Pancreas (tissue), 10 donors: Measurements from ENCODE around the gene COX10. TPM values are rescaled to one million over a fixed set of nuclear protein-coding genes. Genes with fewer than 3 reads are reported as not detected.

Source experiments
- ATAC-seq, 4 donors: fragments of 200-7000 bp; cut with Tn5 transposase; one replicate each; pipeline versions ENCODE4 v1.8.0 to v1.9.1; 2020; ENCODE audit warnings: mild to moderate bottlenecking in 4 of 4, moderate library complexity in 4 of 4
- DNase-seq, 6 donors: peaks; one replicate each; pipeline ENCODE4 v3.0.0-alpha.2; 2020
- FAIRE-seq: peaks from 2 replicates; lab custom pipeline; 2012; peaks lifted over from hg19 to GRCh38; lab: Jason Lieb, UNC
- H3K27ac ChIP-seq, 4 donors: fragments of 200-600 bp; sonication (generic); 1 replicate in 3 of 4; 2 replicates in 1 of 4; pipeline versions ENCODE4 v1.5.0 to v1.8.0; 2020
- H3K27me3 ChIP-seq, 4 donors: fragments of 200-600 bp; one replicate each; pipeline ENCODE4 v1.8.0; 2021
- H3K36me3 ChIP-seq, 3 donors: fragments of 200-600 bp; sonication (generic) in 1 of 3; one replicate each; pipeline versions ENCODE4 v1.5.0 to v1.8.0; 2020 to 2021
- H3K4me1 ChIP-seq, 3 donors: fragments of 200-600 bp; one replicate each; pipeline ENCODE4 v1.8.0; 2021
- H3K4me3 ChIP-seq, 4 donors: fragments of 200-600 bp; sonication (generic) in 2 of 4; one replicate each; pipeline versions ENCODE4 v1.5.0 to v1.8.0; 2020 to 2021
- H3K9me3 ChIP-seq, 4 donors: fragments of 200-600 bp; one replicate each; pipeline ENCODE4 v1.8.0; 2021
- WGBS, 2 donors: extraction: QIAGEN DNeasy Blood & Tissue Kit; methylation state at CpG; one replicate each; pipeline ENCODE4 v1.1.7; 2013; 5-methylcytosine and 5-hydroxymethylcytosine counted together
- intact Hi-C, 3 donors: fragments of 100-400 bp; cut with DNase I; formaldehyde crosslinking; loops; one replicate each; pipeline versions ENCODE4 v1.11.1 to v1.14.2; 2022
- polyA plus RNA-seq, 2 donors: library from polyadenylated mRNA; stranded (reverse); fragments of 200-250 nt; gene quantifications; one replicate each; pipeline ENCODE4 v1.2.3, GENCODE V29; 2013
- total RNA-seq, 6 donors: library from RNA; stranded (reverse); fragmentation: NEBNext Ultra II Directional in 4 of 6; extraction: Animal tissue kit (Norgen Biotek cat#: 25700) in 4 of 6; gene quantifications; one replicate each; pipeline versions ENCODE4 v1.2.1 to v1.2.4, GENCODE V29; 2021 to 2023
- TF ChIP-seq, protein P1 (sequence below), 4 donors: fragments of 200-600 bp; sonication (generic) in 3 of 4; IDR thresholded peaks; one replicate each; pipeline versions ENCODE4 v1.5.0 to v1.8.0; 2021; ENCODE audit warnings: antibody characterized with exemption in 4 of 4
- donor health status: healthy with polysubstance abuse.
- donor health status: DM: no; HTN: no; CAD: no; lungs with moderate emphysema.
- donor health status: DM: no; HTN: no; CAD: no.
- donor health status: control.
- donor health status: control.
- donor health status: Bipolar disorder and iron deficiency.
- donor health status: DM: yes; HTN: yes; CAD: no.
- donor health status: DM: no; HTN: no; CAD: no.
- donor health status: DM: no; HTN: no; CAD: no.
- donor health status: DM: yes; HTN: yes; CAD: no.

The COX10 gene
- total and polyA plus RNA-seq, 8 donors = 4.4 to 10.3 (median 6.0) TPM

DNA sequence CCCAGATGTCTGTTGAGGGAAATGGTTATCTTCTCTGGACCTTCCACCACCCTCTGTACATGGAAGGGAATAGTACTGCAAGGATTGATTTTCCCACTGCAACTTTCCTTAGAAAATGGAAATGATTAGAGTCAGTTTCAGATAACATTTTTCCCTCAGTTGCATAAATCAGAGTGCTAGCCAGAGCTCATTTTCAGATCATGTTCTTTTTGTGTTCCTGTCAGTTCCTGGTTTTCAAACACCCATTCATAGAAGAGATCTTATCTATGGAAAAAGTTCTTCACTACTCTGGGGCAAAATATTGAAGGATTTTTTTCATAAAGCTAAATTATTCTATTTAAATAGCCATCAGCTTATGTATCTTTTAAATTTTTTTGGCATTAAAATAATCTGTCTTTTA, 11.7 kb upstream of the COX10 start:
- TF ChIP-seq, protein P1, sequence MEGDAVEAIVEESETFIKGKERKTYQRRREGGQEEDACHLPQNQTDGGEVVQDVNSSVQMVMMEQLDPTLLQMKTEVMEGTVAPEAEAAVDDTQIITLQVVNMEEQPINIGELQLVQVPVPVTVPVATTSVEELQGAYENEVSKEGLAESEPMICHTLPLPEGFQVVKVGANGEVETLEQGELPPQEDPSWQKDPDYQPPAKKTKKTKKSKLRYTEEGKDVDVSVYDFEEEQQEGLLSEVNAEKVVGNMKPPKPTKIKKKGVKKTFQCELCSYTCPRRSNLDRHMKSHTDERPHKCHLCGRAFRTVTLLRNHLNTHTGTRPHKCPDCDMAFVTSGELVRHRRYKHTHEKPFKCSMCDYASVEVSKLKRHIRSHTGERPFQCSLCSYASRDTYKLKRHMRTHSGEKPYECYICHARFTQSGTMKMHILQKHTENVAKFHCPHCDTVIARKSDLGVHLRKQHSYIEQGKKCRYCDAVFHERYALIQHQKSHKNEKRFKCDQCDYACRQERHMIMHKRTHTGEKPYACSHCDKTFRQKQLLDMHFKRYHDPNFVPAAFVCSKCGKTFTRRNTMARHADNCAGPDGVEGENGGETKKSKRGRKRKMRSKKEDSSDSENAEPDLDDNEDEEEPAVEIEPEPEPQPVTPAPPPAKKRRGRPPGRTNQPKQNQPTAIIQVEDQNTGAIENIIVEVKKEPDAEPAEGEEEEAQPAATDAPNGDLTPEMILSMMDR (IDR thresholded peaks at IDR 0.05) = no peak
- ATAC-seq (no peak), FAIRE-seq (peak; percentile 23), DNase-seq (no peak)
- Histone ChIP-seq H3K36me3 (no peaks in the 10 kb centered on the region), H3K4me1 (no peaks in the 10 kb centered on the region), H3K27ac (no peak overlapping the region), H3K9me3 (no peaks in the 10 kb centered on the region), H3K4me3 (no peak overlapping the region), H3K27me3 (no peaks in the 10 kb centered on the region)
- intact Hi-C loops = no loop called here

DNA sequence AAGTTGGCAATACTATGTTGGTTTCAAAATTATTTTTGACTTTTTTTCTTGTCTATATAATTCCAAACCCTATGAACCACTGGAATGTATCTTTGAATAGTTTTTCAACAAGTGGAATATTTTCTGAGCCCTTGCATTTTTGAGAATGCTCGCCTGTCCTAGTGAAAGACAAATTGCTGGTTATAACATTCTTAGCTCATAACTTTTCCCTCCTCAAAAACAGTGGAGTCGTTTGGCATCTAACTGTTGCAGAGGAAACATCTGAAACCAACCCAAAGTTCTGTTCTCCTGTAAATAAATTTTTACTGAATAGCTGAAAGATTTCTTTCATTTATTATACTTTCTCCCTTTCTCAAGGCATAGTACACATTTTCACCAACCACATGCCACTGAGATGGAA, 11.3 kb upstream of the COX10 start:
- FAIRE-seq (no peak), ATAC-seq (no peak), DNase-seq (no peak)
- no peaks in the 10 kb centered on the region for H3K27me3 ChIP-seq
- TF ChIP-seq, protein P1 (IDR thresholded peaks at IDR 0.05) = no peak
- WGBS, 2 donors = 78 to 83% methylated on average over 2 of the region's 2 CpGs
- H3K9me3 ChIP-seq = no peaks in the 10 kb centered on the region
- no peaks in the 10 kb centered on the region for H3K36me3 ChIP-seq
- H3K4me3 ChIP-seq = no peak overlapping the region
- intact Hi-C loops = no loop called here
- no peak overlapping the region for H3K27ac ChIP-seq
- H3K4me1 ChIP-seq = no peaks in the 10 kb centered on the region

DNA sequence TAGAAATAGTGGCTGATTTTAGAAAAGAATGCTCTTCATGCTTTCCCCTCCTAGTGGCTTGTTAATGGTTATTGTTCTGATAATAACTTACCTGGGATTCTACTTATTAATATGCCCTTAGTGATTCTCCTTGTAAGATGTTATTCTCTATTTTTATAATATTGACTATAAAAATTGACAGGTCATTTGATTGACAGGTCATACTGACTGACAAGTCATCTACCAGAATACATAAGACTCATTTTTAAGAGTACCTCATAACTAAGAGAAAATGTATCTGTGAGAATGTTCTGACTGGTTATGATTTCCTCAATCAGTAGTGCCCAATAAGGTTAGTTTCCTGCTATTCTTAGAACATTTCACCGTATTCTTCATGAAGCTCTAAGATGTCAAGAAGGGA, 8.6 kb upstream of the COX10 start:
- H3K27me3 ChIP-seq = no peaks in the 10 kb centered on the region
- no peaks in the 10 kb centered on the region for H3K9me3 ChIP-seq
- intact Hi-C loops = no loop called here
- ATAC-seq = no peak
- no peak for DNase-seq
- WGBS, 2 donors = 91 to 93% methylated on average over 1 of the region's 1 CpG
- no peak overlapping the region for H3K4me3 ChIP-seq
- no peak overlapping the region for H3K27ac ChIP-seq
- no peaks in the 10 kb centered on the region for H3K4me1 ChIP-seq
- TF ChIP-seq, protein P1 (IDR thresholded peaks at IDR 0.05) = no peak
- FAIRE-seq = no peak
- no peaks in the 10 kb centered on the region for H3K36me3 ChIP-seq

DNA sequence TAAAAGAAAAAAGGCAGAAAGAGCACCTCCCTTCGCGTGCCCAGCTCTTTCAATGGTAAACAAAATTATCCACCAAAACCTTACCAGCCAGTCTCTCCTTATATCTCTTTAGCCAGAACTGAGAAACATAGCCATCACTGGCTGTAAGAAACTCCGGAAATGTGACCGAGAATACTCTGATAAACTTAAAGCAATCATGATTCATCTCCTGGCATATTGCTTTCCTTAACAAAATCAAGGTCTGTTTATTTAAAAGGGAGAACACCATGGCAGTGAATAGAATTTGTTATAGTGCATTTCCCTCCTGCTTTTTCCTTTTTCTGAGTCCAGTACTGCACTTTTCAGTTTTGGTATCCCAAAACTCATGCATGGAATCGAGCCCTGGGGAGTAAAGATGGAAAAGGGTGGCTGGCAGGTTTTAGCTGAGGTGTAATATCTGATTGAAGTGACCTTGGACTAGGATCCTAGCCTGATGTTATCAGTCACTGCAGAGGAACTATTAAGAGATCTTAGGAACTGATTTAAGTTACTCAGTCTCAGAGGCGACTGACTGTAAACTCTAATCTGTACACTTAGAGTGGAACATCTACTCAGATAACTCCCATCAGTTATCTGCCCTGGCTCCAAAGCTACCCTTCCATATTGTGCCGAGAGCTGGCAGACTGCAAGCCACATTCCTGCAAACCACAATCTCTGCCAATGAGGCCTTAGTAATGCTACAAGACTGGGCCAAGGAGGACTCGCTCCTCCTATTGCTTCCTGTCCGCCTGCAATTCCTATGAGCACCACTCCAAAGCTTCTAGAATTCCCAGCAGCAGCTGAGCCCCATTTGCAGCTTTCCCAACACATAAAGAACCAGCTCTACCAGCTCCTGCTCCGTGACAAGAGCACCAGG, 7.4 kb upstream of the COX10 start:
- H3K9me3 ChIP-seq = no peaks in the 10 kb centered on the region
- peak in 1 of 4 donors; percentile 46 for ATAC-seq
- no peak for FAIRE-seq
- WGBS, 2 donors = 86 to 87% methylated on average over 10 of the region's 10 CpGs
- TF ChIP-seq, protein P1 (IDR thresholded peaks at IDR 0.05) = no peak
- H3K4me1 ChIP-seq = no peaks in the 10 kb centered on the region
- intact Hi-C loops = no loop called here
- no peak for DNase-seq
- no peak overlapping the region for H3K4me3 ChIP-seq
- no peaks in the 10 kb centered on the region for H3K27me3 ChIP-seq
- no peaks in the 10 kb centered on the region for H3K36me3 ChIP-seq
- no peak overlapping the region for H3K27ac ChIP-seq

DNA sequence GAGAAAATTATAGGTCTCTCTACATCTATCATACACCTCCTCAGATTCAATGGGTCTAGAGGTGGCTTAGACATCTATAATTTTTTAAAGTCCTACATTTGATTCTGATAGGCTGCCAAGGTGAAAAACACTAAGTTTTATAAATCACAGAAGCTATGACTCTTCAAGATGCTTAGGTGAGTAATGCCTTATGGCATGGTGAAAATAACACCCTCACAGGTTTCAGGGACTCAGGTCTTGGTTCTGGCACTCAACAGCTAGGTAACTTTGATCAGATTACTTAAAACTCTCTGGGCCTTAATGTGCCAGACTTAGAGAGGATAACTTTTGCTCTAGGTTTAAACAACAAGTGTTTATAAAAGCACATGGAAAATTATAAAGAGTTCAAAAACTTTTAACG, 2.0 kb upstream of the COX10 start:
- Histone ChIP-seq H3K27ac (no peak overlapping the region), H3K4me1 (peaks cover 11 to 19% (median 14%) of the 10 kb centered on the region in 3 donors), H3K27me3 (no peaks in the 10 kb centered on the region), H3K4me3 (no peak overlapping the region), H3K36me3 (no peaks in the 10 kb centered on the region), H3K9me3 (no peaks in the 10 kb centered on the region)
- 83 to 85% methylated on average over 1 of the region's 1 CpG for WGBS, 2 donors
- FAIRE-seq = no peak
- intact Hi-C loops = no loop called here
- TF ChIP-seq, protein P1 (IDR thresholded peaks at IDR 0.05) = no peak
- DNase-seq = no peak
- no peak for ATAC-seq
